Nephron (organoid): ENCODE measurements around the gene SNX13.

Experiments used
- H3K27ac Mint-ChIP-seq, 3 experiments: 2 replicates each; pipeline ENCODE4 v1.8.0; 2020; ENCODE audit warnings: mixed read lengths in 3 of 3, mild to moderate bottlenecking in 2 of 3, moderate library complexity in 1 of 3
- H3K27me3 Mint-ChIP-seq: 2 replicates; pipeline ENCODE4 v1.8.0; 2021; ENCODE audit warnings: low read depth, mild to moderate bottlenecking, moderate library complexity, mixed read lengths
- H3K36me3 Mint-ChIP-seq: 2 replicates; pipeline ENCODE4 v1.8.0; 2020; ENCODE audit warnings: low read depth, mixed read lengths
- H3K4me1 Mint-ChIP-seq: 2 replicates; pipeline ENCODE4 v1.8.0; 2020; ENCODE audit warnings: mixed read lengths
- H3K4me3 Mint-ChIP-seq, 3 experiments: 2 replicates each; pipeline ENCODE4 v1.8.0; 2020; ENCODE audit warnings: mild to moderate bottlenecking in 3 of 3, mixed read lengths in 3 of 3, moderate library complexity in 2 of 3
- H3K9me3 Mint-ChIP-seq: 2 replicates; pipeline ENCODE4 v1.8.0; 2020; ENCODE audit warnings: mixed read lengths
- TF ChIP-seq, protein P1 (sequence below), 3 experiments: fragments of 200-600 bp; sonication (generic); IDR thresholded peaks; one replicate each; pipeline ENCODE4 v1.5.0; 2021; ENCODE audit warnings: antibody characterized with exemption in 3 of 3; ENCODE audit not compliant: unreplicated experiment in 3 of 3

The SNX13 gene

DNA sequence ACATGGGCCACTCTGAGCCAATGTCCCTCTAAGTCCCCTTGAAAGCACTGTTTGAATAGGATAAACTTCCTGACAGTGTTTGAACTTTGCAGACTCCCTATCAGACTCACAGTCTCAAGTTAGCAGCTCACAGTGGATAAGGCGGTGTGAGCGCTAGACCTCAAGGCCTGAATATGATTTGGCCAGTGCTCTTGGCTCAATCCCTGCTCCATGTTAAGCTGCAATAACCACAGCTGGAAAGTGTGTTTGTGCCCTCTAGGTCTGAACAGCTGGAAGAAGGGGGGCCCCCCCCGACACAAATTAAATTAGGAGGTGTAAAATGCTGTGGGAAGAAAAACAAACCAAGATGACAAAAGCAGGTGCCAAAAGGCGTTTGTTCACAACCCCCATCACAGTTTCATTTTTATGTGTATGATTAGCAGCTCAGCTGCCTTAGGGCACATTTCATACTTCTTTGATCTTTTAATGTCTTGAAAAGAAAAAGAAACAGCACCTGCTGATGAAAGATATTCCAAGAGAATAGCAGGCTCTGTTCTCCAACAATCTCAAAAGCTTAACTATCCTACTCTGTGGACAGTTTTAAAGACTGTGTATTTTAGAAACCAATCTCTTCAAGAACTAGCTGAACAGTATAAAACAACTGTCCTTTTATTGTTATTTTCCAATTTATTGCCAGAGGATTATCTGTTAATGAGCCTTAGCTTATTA lies 167.6 kb downstream of the SNX13 start:
- H3K27me3 Mint-ChIP-seq = no peaks in the 10 kb centered on the region
- no peaks in the 10 kb centered on the region for H3K36me3 Mint-ChIP-seq
- H3K27ac Mint-ChIP-seq = no peak overlapping the region
- no peak overlapping the region for H3K4me3 Mint-ChIP-seq
- peaks cover 22% of the 10 kb centered on the region for H3K4me1 Mint-ChIP-seq
- TF ChIP-seq, protein P1, sequence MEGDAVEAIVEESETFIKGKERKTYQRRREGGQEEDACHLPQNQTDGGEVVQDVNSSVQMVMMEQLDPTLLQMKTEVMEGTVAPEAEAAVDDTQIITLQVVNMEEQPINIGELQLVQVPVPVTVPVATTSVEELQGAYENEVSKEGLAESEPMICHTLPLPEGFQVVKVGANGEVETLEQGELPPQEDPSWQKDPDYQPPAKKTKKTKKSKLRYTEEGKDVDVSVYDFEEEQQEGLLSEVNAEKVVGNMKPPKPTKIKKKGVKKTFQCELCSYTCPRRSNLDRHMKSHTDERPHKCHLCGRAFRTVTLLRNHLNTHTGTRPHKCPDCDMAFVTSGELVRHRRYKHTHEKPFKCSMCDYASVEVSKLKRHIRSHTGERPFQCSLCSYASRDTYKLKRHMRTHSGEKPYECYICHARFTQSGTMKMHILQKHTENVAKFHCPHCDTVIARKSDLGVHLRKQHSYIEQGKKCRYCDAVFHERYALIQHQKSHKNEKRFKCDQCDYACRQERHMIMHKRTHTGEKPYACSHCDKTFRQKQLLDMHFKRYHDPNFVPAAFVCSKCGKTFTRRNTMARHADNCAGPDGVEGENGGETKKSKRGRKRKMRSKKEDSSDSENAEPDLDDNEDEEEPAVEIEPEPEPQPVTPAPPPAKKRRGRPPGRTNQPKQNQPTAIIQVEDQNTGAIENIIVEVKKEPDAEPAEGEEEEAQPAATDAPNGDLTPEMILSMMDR (IDR thresholded peaks at IDR 0.05; ENCODE audit: unreplicated experiment in 3 of 3) = no peak
- H3K9me3 Mint-ChIP-seq = no peaks in the 10 kb centered on the region

DNA sequence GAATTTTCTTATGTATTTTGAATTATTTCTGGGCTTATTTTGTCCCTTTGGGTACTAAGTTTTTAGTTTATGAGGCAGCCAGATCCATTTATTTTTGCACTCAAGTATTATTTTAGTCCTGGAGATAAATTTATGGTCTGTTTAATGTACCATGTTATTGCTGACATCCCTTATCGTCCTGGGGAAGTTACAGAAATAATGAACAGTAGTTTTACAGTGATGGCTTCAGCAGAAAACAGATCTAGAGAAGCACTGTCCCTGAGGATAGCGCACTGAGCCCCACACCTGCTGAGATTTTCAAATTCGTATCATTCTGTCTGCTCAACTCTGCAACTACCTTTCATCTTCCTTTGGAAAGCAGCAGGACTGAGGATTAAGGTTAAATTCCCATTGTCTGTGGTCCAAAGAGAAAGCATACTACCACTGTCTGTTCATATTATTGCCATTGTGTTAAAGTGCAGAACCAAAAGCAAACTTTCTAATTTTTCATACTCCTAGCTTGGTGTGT lies 168.3 kb downstream of the SNX13 start:
- no peak overlapping the region for H3K27ac Mint-ChIP-seq
- H3K36me3 Mint-ChIP-seq = no peaks in the 10 kb centered on the region
- no peaks in the 10 kb centered on the region for H3K27me3 Mint-ChIP-seq
- TF ChIP-seq, protein P1 (IDR thresholded peaks at IDR 0.05; ENCODE audit: unreplicated experiment in 3 of 3) = no peak
- no peak overlapping the region for H3K4me3 Mint-ChIP-seq
- peaks cover under 1% of the 10 kb centered on the region for H3K9me3 Mint-ChIP-seq
- peaks cover 22% of the 10 kb centered on the region for H3K4me1 Mint-ChIP-seq

DNA sequence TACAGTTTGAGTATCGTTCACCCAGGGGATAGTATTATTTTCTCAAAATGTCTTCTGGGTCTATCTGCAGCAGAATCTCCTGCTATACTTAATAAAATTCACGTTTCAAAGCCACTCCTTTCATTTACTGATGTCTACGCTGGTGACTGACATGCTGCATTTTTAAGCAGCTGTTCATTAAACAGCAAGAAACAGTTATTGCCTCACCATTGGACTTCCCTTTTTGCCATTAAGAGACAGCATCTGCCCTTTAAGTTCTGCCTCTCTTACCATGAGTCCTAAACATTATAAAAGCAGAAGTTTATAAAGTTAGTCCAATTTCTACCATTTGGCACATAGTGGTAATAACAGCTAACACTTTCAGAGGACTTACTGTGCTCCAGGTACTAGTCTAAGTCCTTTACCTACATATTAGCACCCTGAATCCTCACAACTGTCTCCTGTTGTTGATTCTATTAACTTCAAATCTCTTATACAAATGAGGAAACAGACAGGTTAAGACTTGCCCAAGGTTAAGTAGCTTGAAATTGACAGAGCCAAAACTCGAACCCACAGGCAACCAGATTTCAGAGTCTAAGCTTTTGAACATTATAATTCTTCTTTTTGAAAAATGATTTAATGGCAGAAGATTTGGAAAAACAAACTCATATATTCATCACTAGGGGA lies 169.5 kb downstream of the SNX13 start:
- TF ChIP-seq, protein P1 (IDR thresholded peaks at IDR 0.05; ENCODE audit: unreplicated experiment in 3 of 3) = no peak
- no peaks in the 10 kb centered on the region for H3K36me3 Mint-ChIP-seq
- H3K4me1 Mint-ChIP-seq = peaks cover 22% of the 10 kb centered on the region
- H3K4me3 Mint-ChIP-seq = no peak overlapping the region
- H3K27ac Mint-ChIP-seq = no peak overlapping the region
- H3K9me3 Mint-ChIP-seq = peaks cover 8% of the 10 kb centered on the region
- no peaks in the 10 kb centered on the region for H3K27me3 Mint-ChIP-seq

DNA sequence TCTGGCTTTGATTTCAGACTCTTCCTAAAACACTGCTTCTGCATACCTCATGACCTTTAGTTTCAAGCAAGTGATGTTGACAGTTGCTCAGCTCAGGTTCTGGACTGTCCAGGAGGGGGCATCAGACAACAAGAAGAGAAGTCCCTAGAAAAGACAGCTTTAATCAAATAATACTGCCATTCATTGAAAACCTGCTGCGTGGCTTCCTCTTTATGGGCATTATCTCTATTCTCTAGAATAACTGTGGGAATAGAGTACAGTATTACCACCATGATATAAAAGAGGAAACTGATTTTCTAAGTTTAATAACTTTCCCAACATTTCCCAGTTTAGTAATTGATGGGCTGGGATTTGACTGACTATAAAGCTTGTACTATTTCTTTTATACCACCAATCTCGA lies 170.4 kb downstream of the SNX13 start:
- Mint-ChIP-seq H3K4me3 (no peak overlapping the region), H3K4me1 (peaks cover 22% of the 10 kb centered on the region), H3K36me3 (no peaks in the 10 kb centered on the region), H3K9me3 (peaks cover 15% of the 10 kb centered on the region), H3K27me3 (no peaks in the 10 kb centered on the region), H3K27ac (no peak overlapping the region)
- TF ChIP-seq, protein P1 (IDR thresholded peaks at IDR 0.05; ENCODE audit: unreplicated experiment in 3 of 3) = peak; percentile 54 to 76 (median 69)

DNA sequence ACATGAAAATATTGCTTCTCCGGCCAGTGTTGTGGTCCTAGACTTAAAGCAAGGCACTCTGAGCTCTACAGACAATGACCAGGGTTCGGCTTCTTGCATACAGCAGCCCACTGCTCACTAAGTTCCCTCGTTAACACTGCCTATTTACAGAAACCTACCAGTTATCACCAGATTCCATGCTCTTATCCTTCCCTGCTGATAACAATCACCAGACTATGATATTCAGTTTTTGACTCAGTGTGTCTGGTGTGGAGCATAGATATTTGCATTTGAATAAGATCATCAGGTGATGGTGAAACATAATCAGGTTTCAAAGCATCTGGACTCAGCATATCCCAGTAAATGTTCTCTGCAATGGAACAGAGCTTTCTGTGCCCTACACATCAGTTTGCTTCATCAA lies 182.3 kb downstream of the SNX13 start:
- H3K27me3 Mint-ChIP-seq = peaks cover 6% of the 10 kb centered on the region
- H3K36me3 Mint-ChIP-seq = no peaks in the 10 kb centered on the region
- peaks cover 18% of the 10 kb centered on the region for H3K9me3 Mint-ChIP-seq
- TF ChIP-seq, protein P1 (IDR thresholded peaks at IDR 0.05; ENCODE audit: unreplicated experiment in 3 of 3) = no peak
- H3K4me3 Mint-ChIP-seq = no peak overlapping the region
- no peaks in the 10 kb centered on the region for H3K4me1 Mint-ChIP-seq
- H3K27ac Mint-ChIP-seq = no peak overlapping the region
